Measurements from ENCODE around the gene GHDC.
"Not testable (repeated sequence)": the region's sequence is repeated elsewhere in the genome, so short reads cannot be mapped to it uniquely, and the experiment has no call there.

Gene GHDC, protein sequence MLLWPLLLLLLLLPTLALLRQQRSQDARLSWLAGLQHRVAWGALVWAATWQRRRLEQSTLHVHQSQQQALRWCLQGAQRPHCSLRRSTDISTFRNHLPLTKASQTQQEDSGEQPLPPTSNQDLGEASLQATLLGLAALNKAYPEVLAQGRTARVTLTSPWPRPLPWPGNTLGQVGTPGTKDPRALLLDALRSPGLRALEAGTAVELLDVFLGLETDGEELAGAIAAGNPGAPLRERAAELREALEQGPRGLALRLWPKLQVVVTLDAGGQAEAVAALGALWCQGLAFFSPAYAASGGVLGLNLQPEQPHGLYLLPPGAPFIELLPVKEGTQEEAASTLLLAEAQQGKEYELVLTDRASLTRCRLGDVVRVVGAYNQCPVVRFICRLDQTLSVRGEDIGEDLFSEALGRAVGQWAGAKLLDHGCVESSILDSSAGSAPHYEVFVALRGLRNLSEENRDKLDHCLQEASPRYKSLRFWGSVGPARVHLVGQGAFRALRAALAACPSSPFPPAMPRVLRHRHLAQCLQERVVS

DNA sequence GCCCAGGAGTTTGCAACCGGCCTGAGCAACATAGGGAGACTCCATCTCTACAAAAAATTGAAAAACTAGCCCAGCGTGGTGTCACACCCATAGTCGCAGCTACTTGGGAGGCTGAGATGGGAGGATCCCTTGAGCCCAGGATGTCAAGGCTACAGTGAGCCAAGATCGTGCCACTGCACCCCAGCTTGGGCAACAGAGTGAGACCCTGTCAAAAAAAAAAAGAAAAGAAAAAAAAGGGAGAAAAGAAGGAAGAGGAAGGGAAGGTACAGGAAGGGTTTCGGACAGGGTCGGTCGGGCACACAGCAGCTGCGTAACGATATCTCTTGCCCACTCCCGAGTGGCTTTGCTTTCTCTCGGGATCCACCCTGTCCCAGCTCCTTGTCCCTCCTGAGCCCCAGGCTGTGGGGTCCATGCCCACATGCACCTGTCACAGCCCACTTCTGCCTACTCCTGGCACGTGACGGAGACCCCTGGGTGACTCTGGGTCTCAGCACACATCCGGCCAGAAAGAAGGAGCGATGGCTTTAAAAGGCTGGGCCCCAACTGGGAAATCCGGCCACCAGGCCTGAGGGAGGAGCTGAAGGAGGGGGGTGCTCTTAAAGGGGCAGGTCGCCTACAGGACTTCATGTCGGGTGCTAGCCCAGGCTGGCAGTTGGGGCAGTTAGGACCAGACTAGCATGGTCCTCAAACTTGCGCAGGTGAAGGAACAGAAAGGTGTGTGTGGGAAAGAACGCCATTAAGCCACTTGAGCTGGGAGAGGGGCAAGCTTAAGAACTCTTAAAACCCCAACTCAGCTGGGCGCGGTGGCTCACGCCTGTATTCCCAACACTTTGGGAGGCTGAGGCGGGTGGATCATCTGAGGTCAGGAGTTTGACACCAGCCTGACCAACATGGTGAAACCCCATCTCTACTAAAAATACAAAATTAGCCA is at the start of gene GHDC:
Gene GHDC, minus strand, starts transcription at position 526 of the 931 bp plus-strand sequence. CDS start 913 bp downstream, outside the sequence.
- peak; percentile 71 for DNase-seq (ENCODE audit: low read depth)

DNA sequence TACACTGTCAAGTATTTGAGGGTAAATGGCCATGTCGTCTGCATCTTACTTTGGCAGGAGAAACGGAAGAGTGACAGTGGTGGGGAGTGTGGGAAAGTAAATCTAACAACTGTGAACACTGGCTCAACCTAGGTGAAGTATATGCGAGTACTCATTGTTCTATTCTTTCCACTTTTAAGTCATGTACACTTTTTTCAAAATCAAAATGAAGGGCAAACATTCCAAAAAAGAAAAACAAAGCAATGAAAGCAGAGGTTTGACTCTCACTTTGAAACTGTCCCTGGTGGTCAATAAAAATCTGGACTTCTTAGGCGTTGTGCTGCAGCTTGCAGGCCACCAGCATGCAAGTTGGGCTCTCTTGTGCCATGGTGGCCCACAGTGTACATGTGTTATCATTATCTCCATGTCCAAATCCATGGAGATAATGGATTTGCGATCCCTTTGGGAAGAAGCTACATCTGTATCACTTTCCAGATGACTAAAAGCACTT is 49.2 kb upstream of the GHDC start:
- DNase-seq (ENCODE audit: low read depth): no peak

DNA sequence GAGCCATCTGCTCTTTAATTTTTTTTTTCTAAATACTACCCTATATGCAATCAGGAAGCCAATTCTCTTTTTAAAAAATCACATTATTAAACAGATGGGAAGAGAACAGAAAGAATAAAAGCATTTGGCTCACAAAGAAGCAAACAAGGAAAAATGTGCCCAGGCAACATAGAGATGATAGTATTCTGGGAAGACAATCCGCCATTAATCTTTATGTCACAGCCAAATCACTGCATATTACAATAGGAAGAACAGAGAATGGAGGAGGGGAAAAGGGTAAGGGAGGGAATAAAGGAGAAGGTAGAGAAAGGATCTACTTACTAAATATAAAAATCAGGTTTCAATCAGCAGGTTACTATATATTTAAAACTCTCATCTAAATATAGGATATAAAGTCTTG is 47.6 kb upstream of the GHDC start:
- DNase-seq (ENCODE audit: low read depth): no peak

DNA sequence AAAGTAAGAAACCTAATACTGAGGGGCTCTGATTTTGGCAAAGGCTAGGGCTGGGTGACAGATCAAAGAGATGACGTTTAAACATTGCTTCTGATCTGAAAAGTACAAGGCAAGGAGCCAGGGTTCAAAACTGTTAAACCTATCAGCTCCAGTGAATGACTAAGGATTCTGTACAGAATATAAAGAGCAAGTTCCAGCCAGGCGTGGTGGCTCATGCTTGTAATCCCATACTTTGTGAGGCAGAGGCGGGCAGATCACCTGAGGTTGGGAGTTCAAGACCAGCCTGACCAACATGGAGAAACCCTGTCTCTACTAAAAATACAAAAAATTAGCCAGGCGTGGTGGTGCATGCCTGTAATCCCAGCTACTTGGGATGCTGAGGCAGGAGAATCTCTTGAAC is 46.6 kb upstream of the GHDC start:
- not testable (repeated sequence) for DNase-seq (ENCODE audit: low read depth)

DNA sequence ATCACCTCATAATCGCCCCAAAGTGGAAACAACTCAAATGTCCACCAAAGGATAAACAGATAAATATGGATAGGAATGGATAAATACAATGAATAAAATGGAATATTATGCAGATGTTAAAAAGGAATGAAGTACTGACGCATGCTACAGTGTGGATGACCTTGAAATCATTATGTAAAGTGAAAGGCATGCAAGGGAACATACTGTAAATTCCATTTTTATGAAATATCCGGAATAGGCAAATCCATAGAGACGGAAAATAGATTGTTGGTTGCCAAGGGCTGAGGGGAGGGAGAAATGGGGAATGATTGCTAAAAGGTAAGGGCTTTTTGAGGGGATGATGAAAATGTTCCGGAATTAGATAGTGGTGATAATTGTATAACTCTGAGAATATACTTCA is 45.9 kb upstream of the GHDC start:
- no peak for DNase-seq (ENCODE audit: low read depth)

DNA sequence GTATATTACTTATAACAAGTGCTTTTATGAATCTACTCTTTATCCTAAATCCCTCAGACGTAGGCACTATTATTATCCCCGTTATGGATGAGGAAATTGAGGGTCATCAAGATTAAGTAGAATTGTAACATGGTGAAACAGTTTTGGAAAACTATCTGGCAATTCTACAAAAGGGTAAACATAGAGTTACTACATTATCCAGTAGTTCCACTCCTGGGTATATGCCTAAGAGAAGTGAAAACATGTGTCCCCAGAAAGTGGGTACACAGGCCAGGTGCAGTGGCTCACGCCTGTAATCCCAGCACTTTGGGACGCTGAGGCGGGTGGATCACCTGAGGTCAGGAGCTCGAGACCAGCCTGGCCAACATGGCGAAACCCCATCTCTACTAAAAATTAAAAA is 45.3 kb upstream of the GHDC start:
- DNase-seq (ENCODE audit: low read depth): not testable (repeated sequence)

DNA sequence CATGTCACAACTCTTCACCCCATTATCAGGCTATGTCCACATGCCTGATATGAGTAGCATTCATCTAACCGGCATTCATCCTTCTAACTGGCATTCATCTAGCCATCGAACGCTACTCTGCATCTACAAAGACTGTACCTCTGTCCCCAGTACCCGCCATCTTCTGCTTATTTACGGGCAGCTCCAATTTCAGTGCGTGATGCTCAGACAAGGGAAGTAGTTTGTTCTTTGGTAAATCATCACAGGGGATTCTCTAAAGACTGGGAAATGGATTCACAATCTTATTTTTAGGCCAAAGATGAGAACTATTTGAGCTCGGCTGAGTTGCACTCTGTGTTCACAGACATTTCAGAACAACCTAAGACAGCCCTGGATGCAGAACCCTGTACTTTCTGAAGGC is 42.5 kb upstream of the GHDC start:
- DNase-seq (ENCODE audit: low read depth): no peak

DNA sequence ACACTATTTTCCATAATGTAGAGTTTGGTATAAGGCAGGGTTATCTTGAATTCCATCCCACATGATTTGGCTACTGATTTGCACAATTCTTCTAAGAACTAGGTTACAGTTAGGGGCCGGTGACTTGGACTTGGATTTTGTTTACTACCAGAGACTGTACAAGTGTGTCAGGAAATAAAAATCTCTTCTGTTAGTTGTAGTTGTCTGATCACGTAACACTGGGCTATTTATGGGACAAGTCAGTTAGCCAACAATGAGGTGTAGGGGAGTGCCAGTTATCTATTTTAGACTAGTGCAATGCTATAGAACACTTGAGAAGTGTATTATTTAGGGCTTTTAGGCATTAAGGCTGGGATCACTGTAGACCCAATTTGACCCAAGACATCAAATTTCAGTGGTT is 39.7 kb upstream of the GHDC start:
- no peak for DNase-seq (ENCODE audit: low read depth)

DNA sequence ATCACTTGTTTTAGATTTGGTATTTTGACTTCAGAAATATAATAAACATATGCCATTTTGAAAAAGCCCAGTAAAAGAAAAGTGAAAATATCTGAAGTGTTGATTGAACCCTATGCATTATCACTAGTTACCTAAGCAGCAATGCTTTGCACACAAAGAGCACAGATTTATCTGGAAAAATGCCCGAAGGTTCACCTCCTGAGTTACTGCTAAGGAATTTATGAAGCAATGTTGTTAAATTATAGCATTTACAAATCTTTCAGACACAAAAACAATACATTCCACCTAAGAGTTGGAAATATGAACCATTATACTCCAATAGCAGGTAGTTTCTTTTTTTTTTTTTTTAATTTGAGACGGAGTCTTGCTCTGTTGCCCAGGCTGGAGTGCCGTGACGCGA is 38.9 kb upstream of the GHDC start:
- no peak for DNase-seq (ENCODE audit: low read depth)

DNA sequence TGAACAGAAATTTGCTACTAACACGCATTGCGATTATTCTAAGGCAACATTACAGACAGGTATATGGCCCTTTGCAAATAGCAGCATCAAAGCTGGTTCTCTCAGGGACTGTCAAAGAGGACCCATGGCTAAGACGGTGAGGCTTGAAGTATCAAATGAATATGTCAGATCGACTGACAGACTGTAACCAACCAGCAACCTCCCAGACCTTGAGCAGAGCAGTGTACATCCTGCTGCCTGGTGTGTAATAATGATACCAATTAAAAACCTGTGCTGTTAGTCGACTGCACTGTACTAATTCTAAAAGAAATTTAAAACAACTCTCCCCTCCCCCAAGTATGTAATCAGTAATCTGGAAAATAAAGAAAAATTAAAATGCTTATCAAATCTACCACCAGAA is 35.9 kb upstream of the GHDC start:
- DNase-seq (ENCODE audit: low read depth): no peak

DNA sequence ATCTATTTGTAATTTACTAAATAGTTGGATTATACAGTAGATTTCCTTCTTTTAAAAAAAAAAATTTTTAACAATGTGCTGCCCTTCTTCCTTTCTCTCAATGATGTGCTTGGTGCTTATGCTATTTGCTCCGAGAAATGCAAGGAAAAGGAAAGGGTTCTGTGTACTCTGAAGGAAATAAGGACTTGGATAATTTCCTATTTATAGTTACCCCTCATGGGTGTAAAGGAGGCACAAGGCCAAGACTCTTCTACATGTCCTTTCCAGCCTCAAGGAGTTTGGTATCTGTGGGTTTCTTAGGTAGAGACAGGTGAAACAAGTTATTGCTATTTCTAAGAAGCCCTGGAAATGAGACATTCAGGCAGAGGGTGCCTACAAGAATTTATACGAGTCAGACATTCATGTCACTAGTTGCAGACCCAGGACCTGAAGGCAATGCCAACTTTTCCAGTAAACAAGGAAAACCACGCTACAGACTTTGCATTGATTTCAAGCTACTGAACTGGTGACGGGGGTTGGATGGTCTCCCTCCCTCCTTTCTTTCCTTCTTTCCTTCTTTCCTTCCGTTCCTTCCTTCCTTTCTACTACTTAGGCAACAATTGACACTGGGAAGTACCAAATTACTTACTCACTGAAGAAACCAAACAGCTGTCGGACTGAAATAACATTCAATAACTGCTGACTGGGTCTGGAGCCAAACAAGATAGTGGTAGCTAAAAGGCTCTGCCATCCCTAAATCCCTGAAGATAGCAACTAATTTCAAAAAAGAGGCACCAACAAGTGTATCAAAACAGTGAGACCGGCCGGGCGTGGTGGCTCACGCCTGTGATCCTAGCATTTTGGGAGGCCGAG is 33.8 kb upstream of the GHDC start:
- DNase-seq (ENCODE audit: low read depth): no peak

DNA sequence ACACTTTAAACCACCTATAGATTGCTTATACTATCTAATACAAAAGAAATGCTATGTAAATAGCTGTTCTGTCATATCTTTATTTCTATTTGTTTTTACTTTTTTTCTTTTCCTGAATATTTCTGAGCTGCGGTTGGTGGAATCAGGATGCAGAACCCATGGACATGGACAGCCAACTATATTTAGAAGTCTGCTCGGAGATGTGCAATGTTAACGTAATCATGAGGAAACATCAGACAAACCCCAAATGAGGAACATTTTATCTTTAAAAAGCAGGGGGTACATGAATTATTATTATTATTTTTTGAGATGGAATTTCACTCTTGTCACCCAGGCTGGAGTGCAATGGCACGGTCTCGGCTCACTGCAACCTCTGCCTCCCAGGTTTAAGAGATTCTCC is 31.4 kb upstream of the GHDC start:
- no peak for DNase-seq (ENCODE audit: low read depth)

DNA sequence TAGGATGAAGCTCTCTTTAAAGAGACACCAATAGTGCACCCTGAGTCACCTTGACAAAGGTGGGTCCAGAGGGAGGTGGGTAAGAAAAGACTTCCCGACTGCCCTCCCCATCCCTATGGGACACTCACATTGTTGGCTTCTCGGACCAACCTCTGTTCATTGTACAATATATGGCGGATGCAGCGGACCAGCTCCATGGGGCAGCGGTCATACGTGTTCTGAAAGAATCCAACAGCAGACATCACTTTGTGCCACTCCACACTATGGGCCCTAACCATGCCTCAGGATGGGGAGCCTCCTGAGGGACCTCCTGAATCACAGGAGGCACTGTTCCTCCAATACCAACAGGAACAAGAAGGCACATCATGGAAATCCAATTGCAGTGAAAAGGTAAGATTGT is 30.4 kb upstream of the GHDC start:
- DNase-seq (ENCODE audit: low read depth): no peak

DNA sequence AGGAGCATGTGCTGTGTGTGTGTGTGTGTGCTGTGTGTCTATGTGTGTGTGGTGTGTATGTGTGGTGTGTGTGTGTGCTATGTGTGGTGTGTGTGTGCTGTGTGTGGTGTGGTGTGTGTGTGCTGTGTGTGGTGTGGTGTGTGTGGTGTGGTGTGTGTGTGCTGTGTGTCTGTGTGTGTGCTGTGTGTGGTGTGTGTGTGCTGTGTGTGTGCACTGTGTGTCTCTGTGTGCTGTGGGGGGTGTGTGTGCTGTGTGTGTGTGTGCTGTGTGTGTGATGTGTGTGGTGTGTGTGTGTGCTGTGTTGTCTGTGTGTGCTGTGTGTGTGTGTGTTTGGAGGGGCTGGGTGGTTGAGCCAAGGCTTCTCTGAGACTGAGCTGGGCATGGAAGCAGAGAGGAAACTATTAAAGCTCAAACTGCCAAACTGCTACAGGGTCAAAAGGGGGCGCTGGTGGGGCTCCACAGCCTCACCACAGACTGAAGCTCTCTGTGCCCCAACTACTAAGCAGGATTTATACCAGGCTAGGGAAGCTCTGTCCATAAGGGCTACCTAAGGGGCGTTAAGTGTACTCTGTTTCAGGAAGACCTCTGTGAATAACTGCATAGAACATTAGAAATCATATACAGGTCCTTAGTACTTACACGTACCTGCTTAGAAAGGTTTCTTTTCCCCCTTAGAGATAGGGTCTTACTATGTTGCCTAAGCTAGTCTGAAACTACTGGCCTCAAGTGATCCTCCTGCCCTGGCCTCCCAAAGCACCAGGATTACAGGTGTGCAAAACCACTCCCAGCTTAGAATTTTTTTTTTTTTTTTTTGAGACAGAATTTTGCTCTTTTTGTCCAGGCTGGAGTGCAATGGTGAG is 27.8 kb upstream of the GHDC start:
- DNase-seq (ENCODE audit: low read depth): peak; percentile 35

DNA sequence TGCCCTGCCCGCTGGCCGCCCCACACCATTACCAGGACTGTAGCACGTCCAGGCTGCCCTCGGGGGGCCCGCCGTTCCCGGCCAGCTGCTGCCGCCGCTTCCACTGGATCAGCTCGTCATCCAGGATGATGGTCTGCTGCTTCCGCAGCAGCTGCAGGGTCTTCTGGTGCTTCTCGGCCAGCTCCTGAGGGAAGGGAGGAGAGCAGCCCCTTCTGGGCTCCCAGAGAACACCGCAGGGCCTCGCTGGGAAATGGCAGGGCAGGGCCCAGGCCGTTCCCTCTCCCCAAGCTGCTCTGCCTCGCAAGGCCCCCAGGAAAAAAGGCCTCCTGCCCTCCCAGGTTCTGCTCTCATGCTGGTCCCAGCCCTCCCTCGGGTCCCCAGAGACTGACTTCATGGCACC is 25.0 kb upstream of the GHDC start:
- not testable (repeated sequence) for DNase-seq (ENCODE audit: low read depth)

DNA sequence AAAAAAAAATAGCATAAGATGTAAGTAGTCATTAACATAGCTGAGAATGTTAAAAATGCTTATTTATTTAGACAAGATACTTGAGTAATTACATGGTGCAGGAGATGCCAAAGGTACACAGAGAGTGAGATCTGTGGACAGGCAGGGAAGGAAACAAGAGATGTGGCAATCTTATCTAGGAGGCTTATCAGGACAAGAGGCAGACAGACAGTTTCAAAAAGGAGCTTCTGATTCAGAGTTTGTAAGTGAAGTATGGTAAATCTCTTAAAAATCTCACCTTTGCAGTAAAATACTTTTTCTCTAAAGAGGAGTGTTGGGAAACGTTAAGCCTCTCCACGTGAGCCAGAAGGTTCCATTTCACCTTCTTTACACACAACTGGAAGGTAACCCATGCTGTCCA is 19.9 kb upstream of the GHDC start:
- DNase-seq (ENCODE audit: low read depth): no peak

DNA sequence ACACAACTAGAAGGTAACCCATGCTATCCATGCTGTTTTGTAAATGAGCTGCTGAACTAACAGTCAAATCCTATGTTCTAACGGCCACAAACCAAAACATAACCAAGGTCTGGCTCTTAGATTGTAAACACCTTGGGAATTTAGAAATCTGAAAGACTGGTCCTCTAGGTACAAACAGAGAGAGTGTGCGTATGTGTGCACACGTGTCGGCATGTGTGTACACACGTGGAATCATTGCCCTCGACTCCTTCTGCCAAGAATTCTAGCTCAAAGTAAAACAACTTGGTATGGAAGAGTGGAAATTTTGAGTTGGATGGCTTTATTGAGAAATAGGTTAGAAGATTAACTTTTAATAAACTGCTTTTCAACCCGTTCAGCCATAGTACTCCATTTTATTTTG is 18.1 kb upstream of the GHDC start:
- no peak for DNase-seq (ENCODE audit: low read depth)

DNA sequence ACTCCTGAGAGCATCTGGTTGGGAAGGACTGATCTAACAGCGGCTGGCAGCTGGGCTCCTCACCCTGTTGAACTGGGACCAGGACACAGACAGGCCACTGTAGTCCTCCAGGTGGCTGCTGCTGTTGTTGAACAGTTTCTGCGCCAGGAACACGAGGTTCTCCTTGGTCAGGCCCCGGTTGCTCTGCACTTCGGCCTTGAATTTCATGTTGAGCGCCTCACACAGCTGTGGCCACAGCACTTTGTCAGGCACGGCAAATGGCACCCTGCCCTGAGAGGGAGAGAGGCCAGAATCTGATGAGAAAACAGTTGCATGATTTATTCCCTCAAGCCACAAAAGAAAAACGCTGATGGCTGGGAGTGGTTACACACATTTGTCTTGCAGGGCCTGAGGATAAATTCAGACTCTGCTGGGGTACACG is 17.6 kb upstream of the GHDC start:
- DNase-seq (ENCODE audit: low read depth): not testable (repeated sequence)

DNA sequence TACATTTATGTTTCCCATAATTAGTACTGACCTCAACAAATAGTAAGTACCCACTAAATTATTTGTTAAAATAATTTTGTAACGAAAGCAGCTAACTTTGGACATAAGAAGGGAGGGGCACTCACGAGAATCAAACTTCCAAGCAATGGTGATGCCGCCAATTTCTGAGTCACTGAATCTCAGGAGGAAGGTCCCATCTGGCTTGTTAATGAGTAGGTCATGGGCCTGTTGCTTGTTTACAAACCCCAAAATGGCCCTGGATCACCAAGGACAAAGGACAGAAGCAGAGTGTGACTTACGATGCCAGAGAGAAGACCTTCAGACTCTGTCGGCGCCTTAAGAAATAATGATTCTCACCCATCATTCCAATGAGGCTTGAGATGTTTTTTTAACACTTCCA is 15.8 kb upstream of the GHDC start:
- DNase-seq (ENCODE audit: low read depth): no peak

DNA sequence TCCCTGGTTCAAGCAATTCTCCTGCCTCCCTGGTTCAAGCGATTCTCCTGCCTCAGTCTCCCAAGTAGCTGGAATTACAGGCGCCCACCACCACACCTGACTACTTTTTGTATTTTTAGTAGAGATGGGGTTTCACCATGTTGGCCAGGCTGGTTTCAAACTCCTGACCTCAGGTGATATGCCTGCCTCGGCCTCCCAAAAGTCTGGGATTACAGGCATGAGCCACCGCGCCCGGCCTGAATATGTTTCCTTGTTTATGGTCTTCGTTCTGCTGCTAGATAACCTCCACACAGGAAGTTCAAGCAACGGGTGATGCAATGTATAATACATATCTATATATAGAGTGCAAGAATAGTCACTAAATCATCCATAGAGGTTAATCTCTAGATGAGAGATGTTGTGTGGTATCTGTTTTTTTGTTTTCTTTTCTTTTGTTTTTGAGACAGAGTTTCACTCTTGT is 11.9 kb upstream of the GHDC start:
- not testable (repeated sequence) for DNase-seq (ENCODE audit: low read depth)

DNA sequence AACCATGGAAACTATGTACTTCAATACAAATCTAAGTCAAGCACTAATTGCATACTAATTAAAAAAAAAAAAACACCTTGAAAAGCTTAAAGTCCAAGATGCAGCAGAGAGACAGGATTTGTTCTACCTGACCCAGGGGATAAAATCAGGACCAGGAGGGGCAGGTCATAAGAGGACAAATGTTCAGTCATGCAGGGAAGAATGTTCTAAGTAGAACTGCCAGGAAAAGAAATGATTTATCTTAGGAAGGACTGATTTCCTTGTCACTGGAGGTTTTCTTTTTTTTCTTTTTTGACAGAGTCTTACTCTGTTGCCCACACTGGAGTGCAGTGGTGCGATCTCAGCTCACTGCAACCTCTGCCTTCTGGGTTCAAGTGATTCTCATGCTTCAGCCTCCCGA is 9.1 kb upstream of the GHDC start:
- no peak for DNase-seq (ENCODE audit: low read depth)
